Measurements from ENCODE around the gene BBS4. TPM values are rescaled to one million over a fixed set of nuclear protein-coding genes. Genes with fewer than 3 reads are reported as not detected.

Gene BBS4
- total and polyA plus RNA-seq, 2 donors (not counting 3 experiments of a cell fraction or from before 2014, with no cell fraction given) = 6.8 to 7.5 TPM

DNA sequence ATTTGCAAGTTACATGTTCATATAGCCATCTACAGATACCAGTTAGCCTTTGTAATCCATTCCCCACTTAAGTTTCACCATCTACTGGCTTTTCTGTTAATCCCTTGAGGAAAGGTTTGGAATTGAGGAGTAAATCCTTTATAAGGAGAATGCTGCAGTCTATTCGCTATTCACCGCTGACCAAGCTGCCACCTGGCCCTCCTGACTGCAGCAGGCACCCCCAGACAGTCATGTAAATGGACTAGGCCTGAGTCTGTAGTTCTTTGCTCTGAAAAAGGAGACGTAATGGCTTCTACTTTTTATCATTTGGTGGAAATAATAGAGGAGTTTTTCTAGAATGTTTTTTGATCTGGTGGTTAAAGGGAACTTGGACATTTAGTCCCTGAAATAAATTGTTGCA, 3.2 kb upstream of the BBS4 start:
- peaks cover 11 to 18% of the 10 kb centered on the region in 2 experiments for H3K27me3 ChIP-seq (ENCODE audit: control insufficient read depth in 2 of 2, insufficient read depth in 2 of 2, low read length in 2 of 2)
- no peaks in the 10 kb centered on the region for H3K79me2 ChIP-seq (ENCODE audit: control insufficient read depth, insufficient read depth, low read length)
- no peak overlapping the region for H2AFZ ChIP-seq (ENCODE audit: low read depth, low read length)
- POLR2A ChIA-PET = interaction anchor here (0.6 kb wide), 1 partner anchor 208 kb away, joined by 3 read pairs; no protein-coding TSS in a partner anchor
- H3K4me1 ChIP-seq (ENCODE audit: control insufficient read depth, extremely low read depth, insufficient read depth, low read length) = peaks cover 9% of the 10 kb centered on the region
- dilution Hi-C loops (cut with MboI; ENCODE audit: extremely low pct_ligation_motif_present, low sequenced_read_pairs) = no loop called here
- H3K4me3 ChIP-seq (replicated peaks in 1 of 3; ENCODE audit: insufficient read depth in 1 of 3, low read depth in 1 of 3, low read length in 3 of 3) = no peak overlapping the region
- H3K27ac ChIP-seq (ENCODE audit: insufficient read depth, low read depth, low read length) = no peak overlapping the region
- CTCF ChIA-PET = interaction anchor here (0.6 to 1.6 kb wide), 2 partner anchors 12 to 583 kb away, joined by 3 to 11 read pairs; no protein-coding TSS in a partner anchor
- no peaks in the 10 kb centered on the region for H3K9me3 ChIP-seq (replicated peaks; ENCODE audit: control insufficient read depth, insufficient read depth, low read length)
- TF ChIP-seq POLR2A (IDR thresholded peaks at IDR 0.05; ENCODE audit: low read depth, low read length) (no peak), EZH2 (IDR thresholded peaks at IDR 0.05; ENCODE audit: borderline replicate concordance, low read depth, low read length, severe bottlenecking) (no peak), FOS (IDR thresholded peaks at IDR 0.05; ENCODE audit: borderline replicate concordance, insufficient read depth, low read length) (no peak), CTCF (IDR thresholded peaks at IDR 0.05; ENCODE audit: extremely low read depth in 1 of 2, insufficient read depth in 1 of 2, low read depth in 1 of 2, low read length in 2 of 2) (no peak), MYC (IDR thresholded peaks at IDR 0.05; ENCODE audit: low read depth, low read length) (no peak), GATA2 (IDR thresholded peaks at IDR 0.05; ENCODE audit: insufficient read depth, insufficient read length, low read depth, low read length) (no peak), POLR2AphosphoS5 (IDR thresholded peaks at IDR 0.05; ENCODE audit: insufficient read depth, low read depth, low read length) (no peak), JUN (IDR thresholded peaks at IDR 0.05; ENCODE audit: borderline replicate concordance, insufficient read depth, insufficient read length, low read depth) (no peak)
- TF ChIP-seq, protein P1, sequence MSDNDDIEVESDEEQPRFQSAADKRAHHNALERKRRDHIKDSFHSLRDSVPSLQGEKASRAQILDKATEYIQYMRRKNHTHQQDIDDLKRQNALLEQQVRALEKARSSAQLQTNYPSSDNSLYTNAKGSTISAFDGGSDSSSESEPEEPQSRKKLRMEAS (IDR thresholded peaks at IDR 0.05; ENCODE audit: insufficient read depth, insufficient read length) = no peak
- BruUV-seq (replicated peaks) = no TSS peak
- no peaks in the 10 kb centered on the region for H3K36me3 ChIP-seq (ENCODE audit: control insufficient read depth in 2 of 2, extremely low read depth in 1 of 2, insufficient read depth in 2 of 2, low read length in 2 of 2)
- intact Hi-C loops (cut with micrococcal nuclease) = no loop called here
- H3K9ac ChIP-seq (replicated peaks; ENCODE audit: extremely low read depth, insufficient read depth, low read length) = no peak overlapping the region
- FAIRE-seq (no peak), DNase-seq (ENCODE audit: low read depth, low spot score) (no peak)
- no peaks in the 10 kb centered on the region for H4K20me1 ChIP-seq (replicated peaks; ENCODE audit: control insufficient read depth, extremely low read depth, insufficient read depth, low read length)
- H3K9me1 ChIP-seq (replicated peaks; ENCODE audit: control insufficient read depth, extremely low read depth, insufficient read depth, low read length) = no peaks in the 10 kb centered on the region
- H3K4me2 ChIP-seq (ENCODE audit: insufficient read depth, low read length) = no peak overlapping the region
